BLaER1 treated with 17β-estradiol and CSF1 and Interleukin-3, amounts not matched to agents 10 nM and 100 nM (cell line): Measurements from ENCODE around the gene RBMY1E.
"Not testable (repeated sequence)": the region's sequence is repeated elsewhere in the genome, so short reads cannot be mapped to it uniquely, and the experiment has no call there.

Experiments used
- H3K27ac ChIP-seq, 11 experiments: shearing (Covaris generic); formaldehyde crosslinking; 2 replicates each; pipeline ENCODE4 v1.8.1; 2022
- H3K27me3 ChIP-seq, 11 experiments: shearing (Covaris generic); formaldehyde crosslinking; 2 replicates each; pipeline ENCODE4 v1.8.1; 2022
- H3K36me3 ChIP-seq, 11 experiments: shearing (Covaris generic); formaldehyde crosslinking; 2 replicates each; pipeline ENCODE4 v1.8.1; 2022
- H3K4me1 ChIP-seq, 10 experiments: shearing (Covaris generic); formaldehyde crosslinking; 2 replicates each; pipeline ENCODE4 v1.8.1; 2022
- H3K4me2 ChIP-seq, 11 experiments: shearing (Covaris generic); formaldehyde crosslinking; 2 replicates each; pipeline ENCODE4 v1.8.1; 2022
- H3K4me3 ChIP-seq, 10 experiments: shearing (Covaris generic); formaldehyde crosslinking; 2 replicates each; pipeline ENCODE4 v1.8.1; 2022
- H3K9ac ChIP-seq, 11 experiments: shearing (Covaris generic); formaldehyde crosslinking; 2 replicates each; pipeline ENCODE4 v1.8.1; 2022
- H3K9me3 ChIP-seq, 11 experiments: shearing (Covaris generic); formaldehyde crosslinking; replicated peaks in 1 of 11; 2 replicates each; pipeline ENCODE4 v1.8.1; 2022
- H4K20me1 ChIP-seq, 11 experiments: shearing (Covaris generic); formaldehyde crosslinking; 2 replicates each; pipeline ENCODE4 v1.8.1; 2022

Gene RBMY1E

DNA sequence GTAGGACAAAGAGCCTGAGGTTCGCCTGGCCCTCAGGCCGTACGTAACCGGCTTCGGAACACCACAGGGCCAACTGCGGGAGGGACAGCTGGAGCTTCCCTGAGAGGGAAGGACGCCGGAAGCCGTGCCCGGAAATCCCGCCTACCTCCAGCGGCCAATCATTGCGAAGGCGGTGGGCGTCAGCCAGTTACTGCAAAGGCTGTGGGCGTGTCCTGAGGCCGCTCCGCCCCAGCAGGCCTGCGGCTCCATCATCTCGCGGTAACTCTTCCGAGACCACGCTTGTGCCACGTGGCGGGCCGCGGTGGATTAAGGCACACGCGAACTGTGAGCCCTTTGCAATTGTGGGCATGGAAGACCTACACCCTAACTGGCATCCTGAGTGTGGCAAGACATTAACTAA, at the start of gene RBMY1E:
Gene RBMY1E, minus strand, starts transcription at position 101 of the 400 bp plus-strand sequence. CDS start 1,978 bp downstream, outside the sequence.
- H3K27me3 ChIP-seq, H3K4me3 ChIP-seq, H3K36me3 ChIP-seq, H3K4me2 ChIP-seq, H3K9ac ChIP-seq, H4K20me1 ChIP-seq, H3K27ac ChIP-seq, H3K4me1 ChIP-seq, H3K9me3 ChIP-seq: not testable (repeated sequence)

DNA sequence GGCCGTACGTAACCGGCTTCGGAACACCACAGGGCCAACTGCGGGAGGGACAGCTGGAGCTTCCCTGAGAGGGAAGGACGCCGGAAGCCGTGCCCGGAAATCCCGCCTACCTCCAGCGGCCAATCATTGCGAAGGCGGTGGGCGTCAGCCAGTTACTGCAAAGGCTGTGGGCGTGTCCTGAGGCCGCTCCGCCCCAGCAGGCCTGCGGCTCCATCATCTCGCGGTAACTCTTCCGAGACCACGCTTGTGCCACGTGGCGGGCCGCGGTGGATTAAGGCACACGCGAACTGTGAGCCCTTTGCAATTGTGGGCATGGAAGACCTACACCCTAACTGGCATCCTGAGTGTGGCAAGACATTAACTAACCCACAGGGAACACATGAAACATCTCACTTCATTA, 23.4 kb downstream of the RBMY1E start, which contains the start of gene RBMY1D:
Gene RBMY1D, minus strand, starts transcription at position 101 of the 400 bp plus-strand sequence. CDS start 2,013 bp downstream, outside the sequence.
- H3K4me3 ChIP-seq, H3K27ac ChIP-seq, H4K20me1 ChIP-seq, H3K4me1 ChIP-seq, H3K4me2 ChIP-seq, H3K36me3 ChIP-seq, H3K9me3 ChIP-seq, H3K27me3 ChIP-seq, H3K9ac ChIP-seq: not testable (repeated sequence)

DNA sequence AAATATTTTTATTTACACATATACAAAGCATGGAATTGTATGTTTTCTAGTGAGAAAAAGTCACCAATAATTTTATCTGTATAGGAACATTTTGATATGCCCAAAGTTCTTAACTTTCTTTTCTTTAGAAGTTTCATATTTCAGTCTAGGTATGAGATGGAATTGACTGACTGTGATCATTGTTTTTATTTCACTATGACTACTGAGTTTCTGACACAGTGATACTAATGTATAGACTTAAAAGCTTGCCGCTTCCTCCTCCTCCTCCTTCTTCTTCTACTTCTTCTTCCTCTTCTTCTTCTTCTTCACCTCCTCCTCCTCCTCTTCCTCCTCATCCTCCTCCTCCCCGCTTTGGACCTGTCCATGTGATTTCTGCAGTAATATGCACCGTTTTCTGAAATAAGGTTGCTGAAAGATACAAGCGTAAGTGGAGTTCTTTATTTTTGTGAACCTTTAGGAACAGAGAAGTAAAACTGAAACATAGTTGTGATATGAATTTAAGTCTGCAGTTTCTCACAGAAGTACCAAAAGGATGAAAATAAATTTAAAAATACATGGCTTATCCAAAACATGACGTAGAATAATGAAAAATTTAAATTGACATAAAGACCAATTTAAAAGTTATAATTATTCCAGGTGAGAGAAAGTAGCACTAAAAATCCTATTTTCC, 48.3 kb downstream of the RBMY1E start:
- not testable (repeated sequence) for H3K27ac ChIP-seq, H4K20me1 ChIP-seq, H3K36me3 ChIP-seq, H3K9ac ChIP-seq, H3K27me3 ChIP-seq, H3K9me3 ChIP-seq, H3K4me1 ChIP-seq, H3K4me2 ChIP-seq, H3K4me3 ChIP-seq
